ENCODE results near the gene CTBS. TPM values are rescaled to one million over a fixed set of nuclear protein-coding genes. Genes with fewer than 3 reads are reported as not detected.

CTBS gene
- total RNA-seq, 2 donors from 2014 or later = 21.5 to 28.3 TPM

GRCh38 chr1:84525779-84526178 is 48.5 kb downstream of the CTBS start:
- no peak for ATAC-seq (ENCODE audit: insufficient number of reproducible peaks, low FRiP score, low read depth)
- Histone ChIP-seq H3K36me3 (peaks cover 4% of the 10 kb centered on the region), H3K27me3 (replicated peaks; ENCODE audit: insufficient read depth) (no peaks in the 10 kb centered on the region), H3K4me1 (ENCODE audit: control insufficient read depth in 1 of 2, low read depth in 2 of 2) (no peaks in the 10 kb centered on the region), H3K27ac (no peak overlapping the region), H3K4me3 (no peak overlapping the region), H3K9me3 (no peaks in the 10 kb centered on the region)
- no peak for DNase-seq (ENCODE audit: low spot score)
- TF ChIP-seq, protein P1, sequence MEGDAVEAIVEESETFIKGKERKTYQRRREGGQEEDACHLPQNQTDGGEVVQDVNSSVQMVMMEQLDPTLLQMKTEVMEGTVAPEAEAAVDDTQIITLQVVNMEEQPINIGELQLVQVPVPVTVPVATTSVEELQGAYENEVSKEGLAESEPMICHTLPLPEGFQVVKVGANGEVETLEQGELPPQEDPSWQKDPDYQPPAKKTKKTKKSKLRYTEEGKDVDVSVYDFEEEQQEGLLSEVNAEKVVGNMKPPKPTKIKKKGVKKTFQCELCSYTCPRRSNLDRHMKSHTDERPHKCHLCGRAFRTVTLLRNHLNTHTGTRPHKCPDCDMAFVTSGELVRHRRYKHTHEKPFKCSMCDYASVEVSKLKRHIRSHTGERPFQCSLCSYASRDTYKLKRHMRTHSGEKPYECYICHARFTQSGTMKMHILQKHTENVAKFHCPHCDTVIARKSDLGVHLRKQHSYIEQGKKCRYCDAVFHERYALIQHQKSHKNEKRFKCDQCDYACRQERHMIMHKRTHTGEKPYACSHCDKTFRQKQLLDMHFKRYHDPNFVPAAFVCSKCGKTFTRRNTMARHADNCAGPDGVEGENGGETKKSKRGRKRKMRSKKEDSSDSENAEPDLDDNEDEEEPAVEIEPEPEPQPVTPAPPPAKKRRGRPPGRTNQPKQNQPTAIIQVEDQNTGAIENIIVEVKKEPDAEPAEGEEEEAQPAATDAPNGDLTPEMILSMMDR (IDR thresholded peaks at IDR 0.05) = no peak

DNA sequence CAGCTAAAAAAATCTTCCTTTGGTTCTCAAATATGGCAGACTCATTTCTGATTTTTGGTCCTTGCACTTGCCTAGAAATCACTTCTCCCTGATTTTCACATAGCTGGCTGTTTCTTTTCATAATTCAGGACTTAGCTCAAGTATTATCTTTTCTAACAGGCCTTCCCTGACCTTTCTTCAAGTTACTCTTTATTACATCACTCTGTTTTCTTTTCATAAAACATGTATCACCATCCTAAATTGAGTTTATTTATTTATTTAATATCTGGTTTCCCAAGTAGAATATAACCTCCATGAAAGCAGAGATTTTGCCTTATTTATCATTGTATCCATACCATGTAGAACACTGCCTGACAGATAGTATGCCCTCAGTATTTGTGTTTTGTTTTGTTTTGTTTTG is 49.6 kb downstream of the CTBS start:
- H3K36me3 ChIP-seq = peaks cover 4% of the 10 kb centered on the region
- no peaks in the 10 kb centered on the region for H3K27me3 ChIP-seq (replicated peaks; ENCODE audit: insufficient read depth)
- no peaks in the 10 kb centered on the region for H3K9me3 ChIP-seq
- no peaks in the 10 kb centered on the region for H3K4me1 ChIP-seq (ENCODE audit: control insufficient read depth in 1 of 2, low read depth in 2 of 2)
- no peak overlapping the region for H3K27ac ChIP-seq
- ATAC-seq (ENCODE audit: insufficient number of reproducible peaks, low FRiP score, low read depth) = no peak
- DNase-seq (ENCODE audit: low spot score) = no peak
- TF ChIP-seq, protein P1 (IDR thresholded peaks at IDR 0.05) = no peak
- H3K4me3 ChIP-seq = no peak overlapping the region

GRCh38 chr1:84510668-84511067 is 63.6 kb downstream of the CTBS start:
- Histone ChIP-seq H3K27me3 (replicated peaks; ENCODE audit: insufficient read depth) (no peaks in the 10 kb centered on the region), H3K36me3 (no peaks in the 10 kb centered on the region), H3K4me3 (no peak overlapping the region), H3K9me3 (no peaks in the 10 kb centered on the region), H3K4me1 (ENCODE audit: control insufficient read depth in 1 of 2, low read depth in 2 of 2) (peaks cover 0 to 7% of the 10 kb centered on the region in 2 donors), H3K27ac (no peak overlapping the region)
- TF ChIP-seq, protein P1 (IDR thresholded peaks at IDR 0.05) = no peak
- no peak for ATAC-seq (ENCODE audit: insufficient number of reproducible peaks, low FRiP score, low read depth)
- no peak for DNase-seq (ENCODE audit: low spot score)

GRCh38 chr1:84510165-84510564 is 64.1 kb downstream of the CTBS start:
- no peak overlapping the region for H3K4me3 ChIP-seq
- no peak for ATAC-seq (ENCODE audit: insufficient number of reproducible peaks, low FRiP score, low read depth)

DNA sequence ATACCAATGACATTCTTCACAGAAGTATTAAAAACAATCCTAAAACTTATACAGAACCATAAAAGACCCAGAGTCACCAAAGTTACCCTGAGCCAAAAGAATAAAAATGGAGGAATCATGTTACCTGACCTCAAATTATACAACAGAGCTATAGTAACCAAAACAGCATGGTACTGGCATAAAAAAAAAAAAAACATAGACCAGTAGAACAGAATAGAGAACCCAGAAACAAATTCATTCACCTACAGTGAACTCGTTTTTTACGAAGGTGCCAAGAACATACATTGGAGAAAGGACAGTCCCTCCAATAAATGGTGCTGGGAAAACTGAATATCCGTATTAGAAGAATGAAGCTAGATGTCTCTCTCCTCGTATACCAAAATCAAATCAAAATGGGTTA is 65.2 kb downstream of the CTBS start:
- no peak overlapping the region for H3K4me3 ChIP-seq
- TF ChIP-seq, protein P1 (IDR thresholded peaks at IDR 0.05) = no peak

More at GRCh38 chr1:84510165-84510564, 64.1 kb downstream of the CTBS start:
- TF ChIP-seq, protein P1 (IDR thresholded peaks at IDR 0.05) = no peak
- no peaks in the 10 kb centered on the region for H3K36me3 ChIP-seq
- peaks cover 0 to 7% of the 10 kb centered on the region in 2 donors for H3K4me1 ChIP-seq (ENCODE audit: control insufficient read depth in 1 of 2, low read depth in 2 of 2)
- no peaks in the 10 kb centered on the region for H3K9me3 ChIP-seq
- no peaks in the 10 kb centered on the region for H3K27me3 ChIP-seq (replicated peaks; ENCODE audit: insufficient read depth)
- H3K27ac ChIP-seq = no peak overlapping the region
- no peak for DNase-seq (ENCODE audit: low spot score)

More for the DNA sequence above, 65.2 kb downstream of the CTBS start:
- no peak overlapping the region for H3K27ac ChIP-seq
- peaks cover 5 to 15% of the 10 kb centered on the region in 2 donors for H3K4me1 ChIP-seq (ENCODE audit: control insufficient read depth in 1 of 2, low read depth in 2 of 2)
- no peak for DNase-seq (ENCODE audit: low spot score)
- no peaks in the 10 kb centered on the region for H3K27me3 ChIP-seq (replicated peaks; ENCODE audit: insufficient read depth)
- no peaks in the 10 kb centered on the region for H3K36me3 ChIP-seq
- H3K9me3 ChIP-seq = no peaks in the 10 kb centered on the region
- ATAC-seq (ENCODE audit: insufficient number of reproducible peaks, low FRiP score, low read depth) = no peak
